Hepatic stellate cell (primary cell): ENCODE results near the gene PCP2.

Experiments
- DNase-seq: peaks from one replicate; pipeline ENCODE4 v3.0.0; 2011; ENCODE audit warnings: low spot score

PCP2 gene

DNA sequence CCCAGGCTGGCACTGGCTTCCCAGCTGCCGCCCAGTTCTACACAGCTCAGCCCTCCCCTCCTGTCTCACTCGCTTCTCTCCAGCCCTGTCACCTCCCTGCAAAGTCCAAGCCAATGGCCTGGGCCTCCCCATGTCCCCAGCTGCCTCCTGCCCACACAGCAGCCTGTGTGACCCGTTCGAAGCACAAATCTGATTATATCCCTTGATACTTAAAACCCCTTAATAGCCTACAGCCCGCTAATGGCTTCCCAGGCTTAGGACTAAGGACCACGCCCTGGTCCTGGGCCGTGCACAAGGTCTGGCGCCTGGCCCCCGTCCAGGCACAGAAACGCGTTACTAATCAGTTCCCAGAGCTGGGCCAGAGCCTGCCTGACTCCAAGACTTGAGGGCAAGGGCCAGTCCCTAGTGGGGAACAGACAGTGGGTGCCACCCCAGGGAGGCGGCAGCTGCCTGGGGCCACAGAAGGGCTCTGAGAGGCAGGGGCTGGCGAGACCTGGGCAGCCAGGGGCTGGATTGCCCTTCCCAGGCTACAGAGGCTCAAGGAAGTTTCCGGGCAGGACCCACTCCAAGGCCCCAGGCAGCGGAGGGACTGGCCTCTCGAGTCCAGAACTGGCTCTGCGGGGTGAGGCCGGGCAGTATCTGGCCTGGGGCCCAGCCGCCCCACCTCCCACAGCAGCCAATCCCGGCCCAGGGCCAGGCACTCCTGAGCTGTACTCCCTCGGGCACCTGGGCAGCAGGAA, 14.6 kb downstream of the PCP2 start:
- DNase-seq, result no peak

- DNase-seq, result no peak
These were observed 15.2 kb downstream of the PCP2 start for GRCh38 chr19:7618348-7618747.

DNA sequence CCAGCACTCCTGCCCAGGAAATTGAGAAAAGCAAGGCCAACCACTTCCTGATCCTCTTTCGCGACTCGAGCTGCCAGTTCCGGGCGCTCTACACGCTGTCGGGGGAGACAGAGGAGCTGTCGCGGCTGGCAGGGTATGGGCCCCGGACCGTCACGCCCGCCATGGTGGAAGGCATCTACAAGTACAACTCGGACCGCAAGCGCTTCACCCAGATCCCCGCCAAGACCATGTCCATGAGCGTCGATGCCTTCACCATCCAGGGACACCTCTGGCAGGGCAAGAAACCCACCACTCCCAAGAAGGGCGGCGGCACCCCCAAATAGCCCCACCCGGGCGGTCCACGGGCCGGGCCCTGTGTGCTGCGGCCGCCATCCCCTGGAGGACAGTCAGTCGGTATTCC, 15.8 kb downstream of the PCP2 start:
- no peak for DNase-seq

- no peak for DNase-seq
These were observed 16.3 kb downstream of the PCP2 start for GRCh38 chr19:7617172-7617571.

GRCh38 chr19:7614859-7615741, 18.4 kb downstream of the PCP2 start:
- no peak for DNase-seq

DNA sequence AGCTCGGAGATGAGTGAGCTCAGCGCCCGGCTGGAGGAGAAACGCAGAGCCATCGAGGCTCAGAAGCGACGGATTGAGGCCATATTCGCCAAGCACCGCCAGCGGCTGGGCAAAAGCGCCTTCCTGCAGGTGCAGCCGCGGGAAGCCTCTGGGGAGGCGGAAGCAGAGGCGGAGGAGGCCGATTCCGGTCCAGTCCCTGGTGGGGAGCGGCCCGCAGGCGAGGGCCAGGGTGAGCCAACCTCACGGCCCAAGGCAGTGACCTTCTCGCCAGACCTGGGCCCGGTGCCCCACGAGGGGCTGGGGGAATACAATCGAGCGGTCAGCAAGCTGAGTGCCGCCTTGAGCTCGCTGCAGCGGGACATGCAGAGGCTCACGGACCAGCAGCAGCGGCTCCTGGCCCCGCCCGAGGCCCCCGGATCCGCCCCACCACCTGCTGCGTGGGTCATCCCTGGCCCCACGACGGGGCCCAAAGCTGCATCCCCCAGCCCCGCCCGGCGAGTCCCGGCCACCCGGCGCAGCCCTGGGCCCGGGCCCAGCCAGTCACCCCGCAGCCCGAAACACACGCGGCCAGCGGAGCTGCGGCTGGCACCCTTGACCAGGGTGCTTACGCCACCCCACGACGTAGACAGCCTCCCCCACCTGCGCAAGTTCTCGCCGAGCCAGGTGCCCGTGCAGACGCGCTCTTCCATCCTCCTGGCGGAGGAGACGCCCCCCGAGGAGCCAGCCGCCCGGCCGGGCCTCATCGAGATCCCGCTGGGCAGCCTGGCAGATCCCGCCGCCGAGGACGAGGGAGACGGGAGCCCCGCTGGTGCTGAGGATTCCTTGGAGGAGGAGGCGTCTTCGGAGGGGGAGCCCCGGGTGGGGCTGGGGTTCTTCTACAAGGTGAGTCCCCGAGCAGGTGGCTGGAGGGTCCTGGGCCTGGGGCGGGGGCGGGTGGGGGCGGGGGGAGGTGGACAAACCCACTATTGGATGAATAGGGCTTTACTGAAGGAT, 20.9 kb downstream of the PCP2 start:
- DNase-seq, result no peak

DNA sequence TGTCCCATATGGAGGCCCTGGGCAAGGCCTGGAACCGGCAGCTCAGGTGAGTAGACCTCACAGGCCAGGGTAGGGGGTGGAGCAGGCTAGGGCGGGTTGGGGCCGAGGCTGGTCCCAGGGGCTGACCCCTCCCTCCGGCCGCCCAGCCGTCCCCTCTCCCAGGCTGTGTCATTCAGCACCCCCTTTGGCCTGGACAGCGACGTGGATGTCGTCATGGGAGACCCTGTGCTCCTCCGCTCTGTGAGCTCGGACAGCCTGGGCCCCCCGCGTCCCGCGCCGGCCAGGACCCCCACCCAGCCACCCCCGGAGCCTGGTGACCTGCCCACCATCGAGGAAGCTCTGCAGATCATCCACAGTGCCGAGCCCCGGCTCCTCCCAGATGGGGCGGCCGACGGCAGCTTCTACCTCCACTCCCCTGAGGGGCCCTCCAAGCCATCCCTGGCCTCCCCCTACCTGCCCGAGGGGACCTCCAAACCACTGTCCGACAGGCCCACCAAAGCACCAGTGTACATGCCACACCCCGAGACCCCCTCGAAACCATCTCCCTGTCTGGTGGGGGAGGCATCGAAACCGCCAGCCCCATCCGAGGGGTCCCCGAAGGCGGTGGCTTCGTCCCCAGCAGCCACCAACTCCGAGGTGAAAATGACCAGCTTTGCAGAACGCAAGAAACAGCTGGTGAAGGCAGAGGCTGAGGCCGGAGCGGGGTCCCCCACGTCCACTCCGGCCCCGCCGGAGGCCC, 21.8 kb downstream of the PCP2 start:
- DNase-seq, result no peak

DNA sequence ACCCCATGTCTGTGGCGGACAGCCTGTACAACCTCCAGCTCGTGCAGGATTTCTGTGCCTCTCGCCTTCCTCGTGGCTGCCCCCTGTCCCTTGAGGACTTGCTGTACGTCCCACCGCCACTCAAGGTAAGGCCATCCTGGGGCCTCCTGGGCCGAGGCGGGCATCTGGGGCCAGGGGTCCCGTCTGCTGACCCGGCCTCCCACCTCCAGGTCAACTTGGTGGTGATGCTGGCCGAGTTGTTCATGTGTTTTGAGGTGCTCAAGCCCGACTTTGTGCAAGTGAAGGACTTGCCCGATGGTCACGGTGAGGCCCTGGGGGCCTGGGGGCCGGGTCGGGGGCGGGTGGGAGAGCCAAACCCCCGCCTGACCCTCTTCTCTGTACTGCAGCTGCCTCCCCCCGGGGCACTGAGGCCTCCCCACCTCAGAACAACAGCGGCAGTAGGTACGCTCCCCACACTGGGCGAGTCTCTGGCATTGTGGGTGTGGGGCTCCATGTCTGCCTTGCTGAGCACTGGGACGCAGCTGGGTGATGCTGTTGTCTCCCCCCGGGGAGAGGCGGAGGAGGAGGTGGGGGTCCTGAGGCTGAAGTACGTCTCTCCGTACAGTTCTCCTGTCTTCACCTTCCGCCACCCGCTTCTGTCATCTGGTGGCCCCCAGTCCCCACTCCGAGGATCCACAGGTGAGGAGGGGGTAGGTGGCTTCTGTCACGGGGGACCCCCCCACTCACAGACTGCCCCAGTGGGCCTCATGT, 22.9 kb downstream of the PCP2 start:
- DNase-seq, result no peak

- no peak for DNase-seq
These were observed 25.5 kb downstream of the PCP2 start for GRCh38 chr19:7607874-7608560.

GRCh38 chr19:7607212-7607873, 26.2 kb downstream of the PCP2 start:
- DNase-seq, result no peak

GRCh38 chr19:7606289-7606688, 27.2 kb downstream of the PCP2 start:
- no peak for DNase-seq

- no peak for DNase-seq
These were observed 27.9 kb downstream of the PCP2 start for GRCh38 chr19:7605490-7606222.

DNA sequence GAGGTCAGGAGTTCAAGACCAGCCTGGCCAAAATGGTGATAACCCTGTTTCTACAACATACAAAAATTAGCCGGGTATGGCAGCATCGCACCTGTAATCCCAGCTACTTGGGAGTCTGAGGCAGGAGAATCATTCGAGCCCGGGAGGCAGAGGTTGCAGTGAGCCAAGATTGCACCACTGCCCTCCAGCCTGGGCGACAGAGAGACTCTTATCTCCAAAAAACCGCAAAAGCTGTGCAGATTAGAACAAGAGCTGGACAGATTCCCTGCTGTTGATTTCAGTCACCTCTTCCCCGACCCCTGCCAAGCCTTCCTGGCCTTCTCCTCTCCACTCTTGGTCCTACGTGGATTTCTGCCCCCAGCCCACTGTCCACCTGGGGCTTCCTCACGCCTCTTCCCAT, 29.6 kb downstream of the PCP2 start:
- DNase-seq, result no peak

DNA sequence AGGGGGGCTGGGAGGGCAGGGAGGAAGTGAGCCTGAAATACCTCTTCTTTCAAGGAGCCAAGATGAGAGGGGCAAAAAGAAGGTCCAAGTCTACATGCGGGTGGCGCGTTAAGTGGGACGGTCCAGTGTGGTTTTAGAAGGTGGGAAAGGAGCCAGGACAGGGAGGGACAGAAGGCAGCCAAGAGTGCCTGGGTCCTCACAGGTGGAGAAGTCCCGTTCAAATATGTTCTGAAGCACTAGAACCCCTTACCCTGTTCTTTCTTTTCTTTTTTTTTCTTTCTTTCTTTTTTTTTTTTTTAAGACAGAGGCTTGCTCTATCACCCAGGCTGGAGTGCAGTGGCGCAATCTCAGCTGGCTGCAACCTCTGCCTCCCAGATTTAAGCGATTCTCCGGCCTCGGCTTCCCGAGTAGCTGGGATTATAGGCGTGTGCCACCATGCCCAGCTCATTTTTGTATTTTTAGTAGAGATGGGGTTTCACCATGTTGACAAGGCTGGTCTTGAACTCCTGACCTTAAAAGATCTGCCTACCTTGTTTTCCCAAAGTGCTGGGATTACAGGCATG, 30.5 kb downstream of the PCP2 start:
- DNase-seq, result no peak

- no peak for DNase-seq
These were observed 31.1 kb downstream of the PCP2 start for GRCh38 chr19:7602240-7602934.

DNA sequence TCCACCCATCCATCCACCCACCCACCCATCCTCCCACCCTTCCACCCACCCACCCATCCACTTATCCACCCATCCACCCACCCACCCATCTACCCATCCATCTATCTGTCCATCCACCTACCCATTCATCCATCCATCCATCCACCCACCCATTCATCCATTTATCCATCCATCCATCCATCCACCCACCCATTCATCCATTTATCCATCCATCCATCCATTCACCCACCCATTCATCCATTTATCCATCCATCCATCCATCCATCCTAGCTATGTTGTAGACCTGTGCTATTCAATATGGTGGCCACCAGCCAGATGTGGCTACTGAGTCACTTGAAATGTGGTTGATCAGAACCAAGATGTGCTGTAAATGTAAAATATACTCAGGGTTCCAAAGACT, 32.8 kb downstream of the PCP2 start:
- no peak for DNase-seq

DNA sequence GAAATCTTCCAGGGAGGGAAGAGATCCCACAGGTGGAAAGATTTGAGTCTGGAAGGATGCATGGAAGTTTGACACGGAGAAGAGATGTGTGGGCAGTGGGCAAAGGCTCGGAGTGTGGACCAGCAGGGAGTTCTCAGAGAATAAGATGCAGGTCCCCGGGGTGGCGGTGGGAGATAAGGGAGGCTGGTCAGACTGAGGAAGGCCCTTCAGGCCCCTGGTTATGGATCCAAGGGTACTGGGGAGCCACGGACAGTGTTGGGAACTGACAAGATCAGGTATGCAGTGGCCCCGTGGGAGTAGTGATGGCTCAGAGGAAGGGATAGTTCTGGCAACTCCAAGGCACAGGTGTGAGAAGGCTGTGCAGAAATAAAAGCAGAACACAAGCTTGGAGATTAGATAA, 35.3 kb downstream of the PCP2 start:
- DNase-seq, result no peak

- DNase-seq, result no peak
These were observed 35.8 kb downstream of the PCP2 start for GRCh38 chr19:7597689-7598088.
